WERI-Rb-1 (cell line): ENCODE measurements around the gene SIRT3.

Source experiments
- DNase-seq: peaks from one replicate; pipeline ENCODE4 v3.0.0-alpha.2; 2020
- H3K27ac ChIP-seq: fragments of 250-450 bp; sonication (Bioruptor Pico); 2 replicates; pipeline ENCODE4 v1.5.1; 2020; ENCODE audit warnings: mild to moderate bottlenecking, moderate library complexity
- H3K27me3 ChIP-seq: fragments of 250-450 bp; sonication (Bioruptor Pico); 2 replicates; pipeline ENCODE4 v1.5.1; 2021; ENCODE audit warnings: mild to moderate bottlenecking, low read depth, moderate library complexity; ENCODE audit not compliant: insufficient read depth, severe bottlenecking
- H3K36me3 ChIP-seq: fragments of 250-450 bp; sonication (Bioruptor Pico); 2 replicates; pipeline ENCODE4 v1.5.1; 2020; ENCODE audit warnings: mild to moderate bottlenecking, moderate library complexity
- H3K4me3 ChIP-seq: 2 replicates; pipeline ENCODE4 v1.5.1; 2011; ENCODE audit warnings: low read depth, mild to moderate bottlenecking, control low read depth, low read length
- H3K9me3 ChIP-seq: fragments of 250-450 bp; sonication (Bioruptor Pico); 2 replicates; pipeline ENCODE4 v1.5.1; 2021; ENCODE audit warnings: mild to moderate bottlenecking, moderate library complexity; ENCODE audit not compliant: severe bottlenecking
- TF ChIP-seq, protein P1 (sequence below): IDR thresholded peaks from 2 replicates; pipeline ENCODE4 v1.5.1; 2011; ENCODE audit warnings: low read depth, mild to moderate bottlenecking, control low read depth, inconsistent platforms, low read length

Gene SIRT3

GRCh38 chr11:235997-236773, at the start of gene SIRT3:
Gene SIRT3 (minus strand): TSS chr11:236342. CDS start chr11:236328, 14 bp downstream.
- Histone ChIP-seq H3K27ac (peak within 1 kb of the TSS; percentile 97), H3K27me3 (no peaks in the 10 kb centered on the region), H3K9me3 (no peaks in the 10 kb centered on the region), H3K4me3 (peak within 1 kb of the TSS; percentile 93), H3K36me3 (peaks cover 21% of the 10 kb centered on the region)
- DNase-seq, result peak; percentile 83
- TF ChIP-seq, protein P1, sequence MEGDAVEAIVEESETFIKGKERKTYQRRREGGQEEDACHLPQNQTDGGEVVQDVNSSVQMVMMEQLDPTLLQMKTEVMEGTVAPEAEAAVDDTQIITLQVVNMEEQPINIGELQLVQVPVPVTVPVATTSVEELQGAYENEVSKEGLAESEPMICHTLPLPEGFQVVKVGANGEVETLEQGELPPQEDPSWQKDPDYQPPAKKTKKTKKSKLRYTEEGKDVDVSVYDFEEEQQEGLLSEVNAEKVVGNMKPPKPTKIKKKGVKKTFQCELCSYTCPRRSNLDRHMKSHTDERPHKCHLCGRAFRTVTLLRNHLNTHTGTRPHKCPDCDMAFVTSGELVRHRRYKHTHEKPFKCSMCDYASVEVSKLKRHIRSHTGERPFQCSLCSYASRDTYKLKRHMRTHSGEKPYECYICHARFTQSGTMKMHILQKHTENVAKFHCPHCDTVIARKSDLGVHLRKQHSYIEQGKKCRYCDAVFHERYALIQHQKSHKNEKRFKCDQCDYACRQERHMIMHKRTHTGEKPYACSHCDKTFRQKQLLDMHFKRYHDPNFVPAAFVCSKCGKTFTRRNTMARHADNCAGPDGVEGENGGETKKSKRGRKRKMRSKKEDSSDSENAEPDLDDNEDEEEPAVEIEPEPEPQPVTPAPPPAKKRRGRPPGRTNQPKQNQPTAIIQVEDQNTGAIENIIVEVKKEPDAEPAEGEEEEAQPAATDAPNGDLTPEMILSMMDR, result 0 out of 2 replicates have a peak, but pooled peaks have one; percentile 3

GRCh38 chr11:285894-286220, 49.7 kb upstream of the SIRT3 start:
- Histone ChIP-seq H3K4me3 (no peak overlapping the region), H3K27me3 (peaks cover 16% of the 10 kb centered on the region), H3K27ac (no peak overlapping the region), H3K9me3 (no peaks in the 10 kb centered on the region), H3K36me3 (no peaks in the 10 kb centered on the region; the same call in 1 of the 2 replicates)
- TF ChIP-seq, protein P1, result no peak
- DNase-seq, result no peak

DNA sequence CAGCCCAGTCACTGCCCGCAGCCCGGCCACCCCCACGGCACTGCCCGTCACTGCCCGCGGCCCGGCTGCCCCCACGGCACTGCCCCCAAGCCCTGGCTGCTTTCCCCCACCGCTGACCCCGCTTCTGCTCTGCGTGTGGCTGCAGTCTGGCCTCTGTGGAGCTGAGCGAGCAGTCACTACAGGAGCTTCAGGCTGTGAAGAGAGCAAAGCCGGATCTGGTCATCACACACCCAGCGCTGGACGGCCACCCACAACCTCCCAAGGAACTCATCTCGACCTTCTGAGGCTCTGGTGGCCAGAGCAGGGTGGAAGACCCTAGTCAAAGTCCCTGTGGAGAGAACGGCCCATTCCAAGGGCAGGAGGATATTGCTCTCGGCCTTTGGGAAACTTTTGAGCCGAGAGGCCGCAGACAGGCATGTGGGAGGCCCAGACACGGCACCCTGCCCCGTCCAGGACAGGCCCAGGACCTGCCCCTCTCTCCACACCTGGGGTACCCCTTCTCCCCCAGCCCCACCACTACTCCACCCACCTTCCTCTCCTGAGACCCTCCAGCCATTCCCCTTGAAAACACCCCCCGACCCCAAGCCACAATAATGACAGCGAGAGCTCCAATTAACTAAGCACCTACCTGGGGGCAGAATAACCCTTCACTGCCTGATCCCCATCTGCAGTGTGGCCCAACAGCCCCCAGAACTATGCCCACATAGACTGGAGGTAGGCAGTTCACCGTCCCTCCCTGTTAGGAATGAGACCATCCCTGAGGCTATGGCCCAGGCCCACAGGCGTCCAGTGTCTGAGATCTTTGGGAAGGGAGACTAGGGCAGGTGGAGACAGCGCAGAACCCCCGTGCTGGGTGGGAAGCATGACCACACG, 49.1 kb upstream of the SIRT3 start:
- H3K27ac ChIP-seq, result no peak overlapping the region
- no peaks in the 10 kb centered on the region for H3K9me3 ChIP-seq
- H3K4me3 ChIP-seq, result no peak overlapping the region
- TF ChIP-seq, protein P1, result no peak
- no peaks in the 10 kb centered on the region for H3K36me3 ChIP-seq
- no peak for DNase-seq
- H3K27me3 ChIP-seq, result peaks cover 22% of the 10 kb centered on the region

- no peak for DNase-seq
- Histone ChIP-seq H3K27me3 (peaks cover 31% of the 10 kb centered on the region), H3K36me3 (no peaks in the 10 kb centered on the region), H3K9me3 (no peaks in the 10 kb centered on the region), H3K27ac (no peak overlapping the region), H3K4me3 (no peak overlapping the region)
- TF ChIP-seq, protein P1, result no peak
Observed at GRCh38 chr11:284105-285020, 48.2 kb upstream of the SIRT3 start.

GRCh38 chr11:283405-284104, 47.4 kb upstream of the SIRT3 start:
- no peak for DNase-seq
- no peak overlapping the region for H3K4me3 ChIP-seq

More at GRCh38 chr11:283405-284104, 47.4 kb upstream of the SIRT3 start:
- H3K36me3 ChIP-seq, result no peaks in the 10 kb centered on the region
- TF ChIP-seq, protein P1, result no peak
- no peaks in the 10 kb centered on the region for H3K9me3 ChIP-seq
- peaks cover 33% of the 10 kb centered on the region for H3K27me3 ChIP-seq
- H3K27ac ChIP-seq, result no peak overlapping the region
